Activated CD8-positive, alpha-beta memory T cell treated with anti-CD3 and anti-CD28 coated beads, Interleukin-2, amount 50 U/mL, for 24 hours (primary cell): Measurements from ENCODE around the gene PTPRE.

Experiments
- DNase-seq: peaks from one replicate; pipeline ENCODE4 v3.0.0-alpha.2; 2020; ENCODE audit errors: extremely low read depth

PTPRE gene

GRCh38 chr10:128123846-128124245 lies 216.9 kb downstream of the PTPRE start:
- DNase-seq = no peak

DNA sequence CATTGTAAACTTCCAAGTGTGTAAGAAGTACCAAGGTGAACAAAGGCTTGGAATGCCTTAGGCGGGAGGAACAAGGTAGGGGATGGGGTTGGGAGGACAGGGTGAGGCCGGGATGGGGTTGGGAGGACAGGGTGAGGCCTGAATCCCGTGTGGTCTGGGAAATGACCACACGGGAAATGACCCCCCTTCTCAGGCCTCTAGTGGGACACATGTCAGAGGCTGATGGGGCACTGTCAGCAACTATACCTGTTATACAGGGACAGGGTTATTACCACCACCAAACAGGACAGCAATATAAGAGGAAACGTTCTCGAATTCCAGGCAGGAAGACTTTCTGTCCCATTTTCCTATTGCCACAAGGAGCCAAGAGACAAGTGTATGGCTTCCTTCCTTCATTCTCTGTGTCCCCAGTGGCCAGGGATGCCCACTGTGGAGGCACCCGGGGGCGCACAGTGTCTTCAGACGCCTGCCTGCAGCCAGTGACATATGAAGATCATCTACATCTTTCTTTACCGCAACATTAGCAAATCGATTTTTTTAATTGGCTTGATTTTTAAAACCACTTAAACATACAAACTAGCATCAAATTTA lies 218.0 kb downstream of the PTPRE start:
- DNase-seq = no peak

GRCh38 chr10:128125416-128125943 lies 218.6 kb downstream of the PTPRE start:
- DNase-seq = no peak

DNA sequence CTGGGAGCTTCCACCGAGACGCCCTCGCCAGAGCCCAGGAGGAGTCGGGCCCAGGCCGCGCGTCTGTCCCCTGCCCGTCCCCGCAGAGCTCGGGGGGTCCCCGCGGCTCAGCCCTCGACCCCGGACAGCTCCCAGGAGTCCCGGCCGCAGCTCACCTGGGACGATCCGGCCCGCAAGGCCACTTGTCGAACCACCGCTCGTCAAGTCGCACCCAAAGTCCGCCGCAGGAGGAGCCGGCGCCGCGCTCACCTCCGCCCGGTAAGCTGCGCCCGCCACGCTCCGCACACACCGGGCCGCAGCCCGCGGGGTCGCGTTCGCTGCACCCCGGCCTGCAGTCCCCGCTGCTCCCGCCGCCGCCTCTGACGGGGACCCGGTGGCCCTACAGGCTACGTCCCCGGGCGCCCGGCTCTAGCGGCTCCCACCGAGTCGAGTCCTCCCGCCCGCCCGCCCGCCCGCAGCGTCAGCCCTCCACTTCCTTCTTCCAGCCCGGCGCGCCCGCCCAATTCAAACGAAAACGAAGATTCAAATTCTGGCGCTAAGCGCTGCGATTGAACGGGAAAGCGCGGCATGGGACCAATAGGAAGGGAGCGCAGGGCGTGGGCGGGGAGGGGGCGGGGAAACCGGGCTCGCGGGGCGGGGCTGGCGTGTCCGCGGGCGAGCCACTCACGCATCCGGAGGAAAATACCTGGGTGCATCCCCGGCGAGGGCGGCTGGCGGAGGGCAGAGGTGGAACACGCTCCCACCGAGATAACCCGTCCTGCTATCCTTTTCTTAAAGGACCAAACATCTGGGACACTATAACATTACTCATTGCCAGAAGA lies 219.3 kb downstream of the PTPRE start, which contains the start of gene MKI67:
TSS of gene MKI67 (minus strand) at position 480 of the 821 bp plus-strand sequence. CDS start 756 bp downstream, outside the sequence.
- DNase-seq = peak; percentile 73

DNA sequence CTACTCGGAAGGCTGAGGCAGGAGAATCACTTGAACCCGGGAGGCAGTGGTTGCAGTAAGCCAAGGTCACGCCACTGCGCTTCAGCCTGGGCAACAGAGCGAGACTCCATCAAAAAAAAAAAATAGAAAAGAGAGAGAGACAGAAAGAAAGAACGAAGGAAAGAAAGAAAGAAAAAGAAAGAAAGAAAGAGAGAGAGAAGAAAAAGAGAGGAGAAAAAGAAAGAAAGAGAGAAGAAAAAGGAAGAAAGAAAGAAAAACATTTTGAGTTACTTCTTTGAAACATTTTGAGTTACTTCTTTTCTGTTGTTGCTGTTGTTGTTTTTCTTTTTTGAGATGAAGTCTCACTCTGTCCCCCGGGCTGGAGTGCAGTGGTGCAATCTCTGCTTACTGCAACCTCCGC lies 221.7 kb downstream of the PTPRE start:
- DNase-seq = no peak

DNA sequence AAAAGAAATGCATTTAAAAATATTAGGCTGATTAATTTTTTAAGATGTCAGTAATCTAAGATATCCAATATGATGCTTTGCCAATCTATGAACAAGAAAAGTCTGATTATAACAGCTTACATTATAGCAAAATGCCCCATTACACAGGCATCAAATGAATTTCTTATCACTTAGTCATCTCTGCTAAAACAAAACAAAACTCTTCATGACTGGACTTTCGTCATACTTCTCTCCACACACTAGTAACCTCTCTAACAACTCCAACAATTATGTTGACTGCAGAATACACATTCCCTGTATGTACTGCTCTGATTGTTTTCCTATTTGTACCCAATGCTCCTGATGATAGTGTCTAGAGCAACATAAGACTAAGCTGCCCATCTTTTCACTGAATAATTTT lies 223.1 kb downstream of the PTPRE start:
- no peak for DNase-seq
